COR-L47 (cell line): ENCODE data around the gene RLF.
"Not testable (repeated sequence)": the region's sequence is repeated elsewhere in the genome, so short reads cannot be mapped to it uniquely, and the experiment has no call there.

Source experiments
- DNase-seq: peaks from one replicate; lab custom pipeline; 2025; lab: John Stamatoyannopoulos, UW

Gene RLF

GRCh38 chr1:40162753-40163441 lies 1.7 kb downstream of the RLF start:
- peak; percentile 96 for DNase-seq

DNA sequence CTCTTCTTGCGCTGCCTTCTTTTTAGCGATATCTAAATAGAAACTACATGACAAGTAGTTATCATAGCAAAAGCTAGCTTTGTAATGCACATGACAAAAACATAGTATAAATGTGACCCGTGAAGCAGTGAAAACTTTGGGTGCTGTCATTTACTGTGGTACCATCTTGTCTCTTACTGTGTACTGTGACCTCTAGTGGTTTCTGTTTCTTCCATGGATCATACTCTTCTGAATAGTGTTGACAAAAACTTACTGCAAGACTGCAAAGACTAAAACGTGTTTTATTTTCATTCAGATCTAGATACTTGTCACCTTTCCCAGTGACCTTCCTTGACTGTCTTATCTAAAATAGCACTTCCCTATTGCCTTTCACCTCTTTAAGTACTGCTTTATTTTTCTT lies 6.1 kb downstream of the RLF start:
- DNase-seq: no peak

DNA sequence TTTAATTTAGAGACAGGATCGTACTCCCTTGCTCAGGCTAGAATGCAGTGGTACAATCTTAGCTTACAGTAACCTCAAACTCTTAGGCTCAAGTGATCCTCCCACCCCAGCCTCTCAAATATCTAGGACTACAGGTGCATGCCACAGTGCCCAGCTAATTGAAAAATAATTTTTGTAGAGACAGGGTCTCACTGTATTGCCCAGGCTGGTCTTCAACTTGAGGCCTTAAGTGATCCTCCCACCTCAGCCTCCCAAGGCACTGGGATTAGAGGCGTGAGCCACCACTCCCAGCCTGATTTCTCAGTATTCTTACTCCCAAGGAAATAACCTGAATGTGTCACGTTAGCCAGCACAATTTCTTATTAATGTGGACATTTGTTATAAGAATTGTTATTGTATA lies 9.8 kb downstream of the RLF start:
- DNase-seq: no peak

- no peak for DNase-seq
These were observed 13.6 kb downstream of the RLF start for GRCh38 chr1:40174788-40175187.

DNA sequence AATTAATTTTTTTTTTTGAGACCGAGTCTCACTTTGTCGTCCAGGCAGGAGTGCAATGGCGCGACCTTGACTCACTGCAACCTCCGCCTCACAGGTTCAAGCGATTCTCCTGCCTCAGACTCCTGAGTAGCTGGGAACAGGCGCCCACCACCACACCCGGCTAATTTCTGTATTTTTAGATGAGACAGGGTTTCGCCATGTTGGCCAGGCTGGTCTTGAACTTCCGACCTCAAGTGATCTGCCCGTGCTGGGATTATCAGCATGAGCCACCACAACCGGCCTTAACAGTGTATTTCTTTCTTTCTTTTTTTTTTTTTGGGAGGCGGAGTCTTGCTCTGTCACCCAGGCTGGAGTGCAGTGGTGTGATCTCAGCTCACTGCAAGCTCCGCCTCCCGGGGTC lies 15.8 kb downstream of the RLF start:
- not testable (repeated sequence) for DNase-seq

GRCh38 chr1:40178200-40178599 lies 17.0 kb downstream of the RLF start:
- no peak for DNase-seq

DNA sequence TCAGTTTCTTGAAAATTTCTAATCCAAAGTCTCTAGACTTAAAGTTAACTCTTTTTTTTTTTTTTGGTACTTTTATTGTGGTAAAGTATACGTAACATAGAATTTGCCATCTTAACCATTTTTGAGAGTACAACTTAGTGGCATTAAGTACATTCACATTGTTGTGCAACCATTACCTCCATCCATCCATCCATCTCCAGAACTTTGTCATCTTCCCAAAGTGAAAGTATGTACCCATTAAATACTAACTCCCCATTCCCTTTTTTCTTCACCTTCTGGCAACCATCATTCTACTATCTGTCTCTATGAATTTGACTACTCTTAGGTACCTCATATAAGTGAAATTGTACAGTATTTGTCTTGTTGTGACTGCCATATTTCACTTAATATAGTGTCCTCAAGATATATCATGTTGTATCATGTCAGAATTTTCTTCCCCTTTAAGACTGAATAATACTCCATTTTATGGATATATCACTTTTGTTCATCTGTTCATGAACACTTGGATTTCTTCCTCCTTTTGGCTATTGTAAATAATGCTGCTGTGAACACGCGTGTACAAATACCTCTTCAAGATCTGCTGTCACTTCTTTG lies 18.4 kb downstream of the RLF start:
- DNase-seq: no peak

GRCh38 chr1:40183055-40183710 lies 22.0 kb downstream of the RLF start:
- no peak for DNase-seq

GRCh38 chr1:40184193-40184592 lies 23.0 kb downstream of the RLF start:
- no peak for DNase-seq

- DNase-seq: no peak
These were observed 25.0 kb downstream of the RLF start for GRCh38 chr1:40185951-40186864.

GRCh38 chr1:40187399-40187798 lies 26.2 kb downstream of the RLF start:
- DNase-seq: no peak

- not testable (repeated sequence) for DNase-seq
These were observed 33.5 kb downstream of the RLF start for GRCh38 chr1:40194639-40195038.

DNA sequence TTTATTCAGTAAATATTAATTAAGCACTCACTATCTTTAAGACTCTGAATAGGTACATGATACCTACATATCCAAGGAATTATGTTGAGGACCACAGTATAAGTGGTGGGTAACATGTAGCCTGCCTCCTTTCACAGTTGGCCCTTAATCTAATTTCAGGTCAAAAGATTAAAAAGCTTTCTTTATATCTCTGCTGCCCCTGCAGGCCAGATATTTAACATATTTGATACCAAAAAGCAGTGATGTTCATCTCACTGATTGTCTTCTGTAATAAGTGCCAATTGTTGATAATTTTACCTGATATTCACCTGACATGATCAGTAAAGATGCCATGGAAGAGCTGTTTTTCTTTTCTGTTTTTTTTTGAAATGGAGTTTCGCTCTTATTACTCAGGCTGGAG lies 36.5 kb downstream of the RLF start:
- DNase-seq: no peak

DNA sequence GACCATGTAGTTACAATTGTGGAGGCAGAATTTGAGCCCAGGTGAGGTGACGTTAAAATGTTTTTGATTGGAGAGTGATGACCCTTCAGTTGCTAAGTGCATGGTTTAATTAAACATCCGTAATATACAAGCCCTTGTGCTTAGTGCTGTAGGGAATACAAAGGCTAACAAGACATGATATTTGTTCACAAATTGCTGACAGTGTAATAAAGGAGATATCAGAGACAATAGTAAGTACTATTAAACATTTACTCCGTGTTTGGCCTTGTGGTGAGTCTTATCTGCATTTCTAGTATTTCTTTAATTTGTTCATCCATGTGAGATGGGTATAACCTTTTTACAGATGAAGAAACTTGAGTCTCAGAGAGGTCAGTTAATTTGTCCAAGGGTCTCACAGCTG lies 37.9 kb downstream of the RLF start:
- DNase-seq: no peak

GRCh38 chr1:40204856-40205255 lies 43.7 kb downstream of the RLF start:
- DNase-seq: no peak

DNA sequence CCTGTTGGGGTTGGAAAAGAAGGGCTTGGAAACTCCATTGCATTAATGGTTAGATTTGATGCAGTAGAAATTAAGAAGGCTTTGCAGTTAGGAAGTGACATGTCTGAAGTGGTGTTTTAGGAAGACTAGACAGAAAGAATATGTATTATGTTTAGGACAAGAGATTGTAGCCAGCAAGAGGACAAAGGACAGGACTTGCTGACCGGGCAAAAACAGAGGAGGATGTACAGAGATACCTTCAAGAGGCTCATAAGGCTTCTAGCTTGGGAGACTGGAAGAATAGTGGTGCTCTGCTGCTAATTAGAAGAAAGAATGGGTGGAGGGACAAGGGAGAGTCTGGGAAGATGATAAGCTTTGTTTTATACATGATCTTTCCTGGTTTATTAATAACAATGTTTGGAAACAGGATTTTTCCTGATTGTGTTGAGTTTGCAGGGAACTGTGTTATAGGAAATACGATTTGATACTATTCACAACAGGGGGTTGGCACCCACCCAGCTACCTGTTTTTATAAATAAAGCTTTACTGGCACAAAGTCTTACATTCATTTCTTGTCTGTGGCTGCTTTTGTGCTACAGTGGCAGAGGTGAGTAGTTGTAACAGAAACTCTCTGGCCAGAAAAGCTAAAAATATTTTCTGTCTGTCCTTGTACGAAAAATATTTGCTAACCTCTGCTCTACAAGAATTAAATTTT lies 49.5 kb downstream of the RLF start:
- DNase-seq: no peak

DNA sequence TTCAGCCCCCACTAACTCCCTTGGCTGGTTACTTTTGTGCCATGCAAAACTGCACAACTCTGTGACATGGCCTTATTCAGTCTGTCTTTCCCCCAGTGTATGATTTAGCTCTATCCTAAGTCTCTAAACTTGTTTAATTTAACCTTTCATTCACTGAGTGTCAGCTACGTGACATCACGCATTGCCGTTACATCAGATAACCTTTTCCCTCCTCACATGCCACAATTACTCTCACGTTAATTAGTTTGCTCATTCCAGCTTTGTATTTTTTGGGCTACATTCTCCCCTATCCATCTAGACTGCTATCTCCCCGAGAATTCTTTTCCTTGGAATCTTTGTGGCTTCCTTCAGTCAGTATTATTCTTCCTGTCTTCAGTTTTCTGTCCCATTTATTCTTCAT lies 57.1 kb downstream of the RLF start:
- no peak for DNase-seq

DNA sequence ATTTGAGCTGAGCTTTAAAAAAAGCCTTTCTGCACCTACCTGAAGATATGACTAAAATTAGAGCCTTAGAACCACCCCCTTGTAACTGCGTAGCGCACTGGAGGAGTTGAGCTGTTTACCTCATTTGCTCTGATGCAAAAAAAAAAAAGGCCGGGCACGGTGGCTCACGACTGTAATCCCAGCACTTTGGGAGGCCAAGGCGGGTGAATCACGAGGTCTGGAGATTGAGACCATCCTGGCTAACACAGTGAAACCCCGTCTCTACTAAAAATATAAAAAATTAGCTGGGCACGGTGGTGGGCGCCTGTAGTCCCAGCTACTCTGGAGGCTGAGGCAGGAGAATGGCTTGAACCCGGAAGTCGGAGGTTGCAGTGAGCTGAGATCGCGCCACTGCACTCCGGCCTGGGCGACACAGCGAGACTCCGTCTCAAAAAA lies 60.3 kb downstream of the RLF start:
- not testable (repeated sequence) for DNase-seq

- DNase-seq: no peak
These were observed 61.0 kb downstream of the RLF start for GRCh38 chr1:40221977-40222772.

DNA sequence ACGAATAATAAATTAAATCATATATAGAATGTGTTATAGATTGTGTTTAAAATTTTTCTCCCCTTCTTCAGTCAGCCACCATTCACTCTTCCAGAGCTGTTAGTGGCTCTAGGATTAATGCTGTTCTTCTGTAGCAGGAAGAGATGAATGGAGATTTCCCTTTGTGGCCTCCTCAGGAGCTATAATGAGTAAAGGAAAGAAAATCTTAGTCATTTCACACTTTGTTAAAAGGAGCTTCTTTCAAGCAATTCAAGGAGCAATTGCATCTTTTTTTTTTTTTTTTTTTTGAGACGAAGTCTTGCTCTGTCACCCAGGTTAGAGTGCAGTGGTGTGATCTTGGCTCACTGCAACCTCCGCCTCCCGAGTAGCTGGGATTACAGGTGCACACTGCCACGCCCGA lies 62.9 kb downstream of the RLF start:
- no peak for DNase-seq

- DNase-seq: no peak
These were observed 65.0 kb downstream of the RLF start for GRCh38 chr1:40226192-40226591.
